Prostate gland (tissue), 2 donors: ENCODE data around the gene LMTK2.

ENCODE experiments used
- POLR2AphosphoS5 ChIP-seq: sonication (generic); formaldehyde crosslinking; IDR thresholded peaks from one replicate; pipeline ENCODE4 v1.6.1; 2017; ENCODE audit warnings: antibody characterized with exemption
- TF ChIP-seq, protein P1 (sequence below), 4 experiments: fragments of 200-600 bp in 2 of 4; fragments of 450-650 bp in 2 of 4; sonication (generic) in 2 of 4; IDR thresholded peaks; 1 replicate in 3 of 4; 2 replicates in 1 of 4; pipeline ENCODE4 v1.5.1; 2016 to 2019; ENCODE audit warnings: antibody characterized with exemption in 4 of 4, mild to moderate bottlenecking in 2 of 4, moderate library complexity in 2 of 4

- TF ChIP-seq, protein P1, sequence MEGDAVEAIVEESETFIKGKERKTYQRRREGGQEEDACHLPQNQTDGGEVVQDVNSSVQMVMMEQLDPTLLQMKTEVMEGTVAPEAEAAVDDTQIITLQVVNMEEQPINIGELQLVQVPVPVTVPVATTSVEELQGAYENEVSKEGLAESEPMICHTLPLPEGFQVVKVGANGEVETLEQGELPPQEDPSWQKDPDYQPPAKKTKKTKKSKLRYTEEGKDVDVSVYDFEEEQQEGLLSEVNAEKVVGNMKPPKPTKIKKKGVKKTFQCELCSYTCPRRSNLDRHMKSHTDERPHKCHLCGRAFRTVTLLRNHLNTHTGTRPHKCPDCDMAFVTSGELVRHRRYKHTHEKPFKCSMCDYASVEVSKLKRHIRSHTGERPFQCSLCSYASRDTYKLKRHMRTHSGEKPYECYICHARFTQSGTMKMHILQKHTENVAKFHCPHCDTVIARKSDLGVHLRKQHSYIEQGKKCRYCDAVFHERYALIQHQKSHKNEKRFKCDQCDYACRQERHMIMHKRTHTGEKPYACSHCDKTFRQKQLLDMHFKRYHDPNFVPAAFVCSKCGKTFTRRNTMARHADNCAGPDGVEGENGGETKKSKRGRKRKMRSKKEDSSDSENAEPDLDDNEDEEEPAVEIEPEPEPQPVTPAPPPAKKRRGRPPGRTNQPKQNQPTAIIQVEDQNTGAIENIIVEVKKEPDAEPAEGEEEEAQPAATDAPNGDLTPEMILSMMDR (IDR thresholded peaks at IDR 0.05) = no peak
- no peak for TF ChIP-seq POLR2AphosphoS5
Measured at GRCh38 chr7:98119256-98119918, 12.7 kb downstream of the LMTK2 start.
